Fibroblast of villous mesenchyme (primary cell): ENCODE results near the gene GPR68. TPM values are rescaled to one million over a fixed set of nuclear protein-coding genes. Genes with fewer than 3 reads are reported as not detected.

Experiments
- DNase-seq: peaks from one replicate; pipeline ENCODE4 v3.0.0-alpha.2; 2010; ENCODE audit warnings: low read depth
- H3K4me3 ChIP-seq: 2 replicates; pipeline ENCODE4 v1.5.1; 2011; ENCODE audit warnings: low read depth, mild to moderate bottlenecking, low read length
- CTCF ChIP-seq: IDR thresholded peaks from 2 replicates; pipeline ENCODE4 v1.5.1; 2012; ENCODE audit warnings: low read depth, mild to moderate bottlenecking, low read length; ENCODE audit not compliant: insufficient read depth
- total RNA-seq: library from RNA; depleted of rRNA; stranded (reverse); fragments of >200 nt; gene quantifications from 2 replicates; pipeline ENCODE4 v1.2.3, GENCODE V29; 2012

Gene GPR68
- total RNA-seq, 1 donor = 0.86 TPM

GRCh38 chr14:91223028-91223783 lies 21.3 kb downstream of the GPR68 start:
- no peak overlapping the region for H3K4me3 ChIP-seq
- TF ChIP-seq CTCF = no peak
- DNase-seq = no peak

DNA sequence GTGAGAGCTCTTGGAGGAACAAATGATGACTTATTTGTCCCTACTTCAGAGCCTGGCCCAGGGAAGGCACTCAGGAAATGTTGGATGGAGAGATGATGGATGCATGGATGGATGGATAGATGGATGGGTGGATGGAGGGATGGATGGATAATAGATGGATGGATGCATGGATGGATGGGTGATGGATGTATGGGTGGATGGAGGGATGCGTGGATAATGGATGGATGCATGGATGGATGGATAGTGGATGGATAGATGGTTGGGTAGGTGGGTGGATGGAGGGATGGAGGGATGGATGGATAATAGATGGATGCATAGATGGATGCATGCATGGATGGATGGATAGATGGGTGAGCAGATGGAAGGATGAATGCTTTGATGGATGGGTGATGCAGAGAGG lies 23.2 kb downstream of the GPR68 start:
- H3K4me3 ChIP-seq = no peak overlapping the region
- TF ChIP-seq CTCF = no peak
- DNase-seq = no peak

DNA sequence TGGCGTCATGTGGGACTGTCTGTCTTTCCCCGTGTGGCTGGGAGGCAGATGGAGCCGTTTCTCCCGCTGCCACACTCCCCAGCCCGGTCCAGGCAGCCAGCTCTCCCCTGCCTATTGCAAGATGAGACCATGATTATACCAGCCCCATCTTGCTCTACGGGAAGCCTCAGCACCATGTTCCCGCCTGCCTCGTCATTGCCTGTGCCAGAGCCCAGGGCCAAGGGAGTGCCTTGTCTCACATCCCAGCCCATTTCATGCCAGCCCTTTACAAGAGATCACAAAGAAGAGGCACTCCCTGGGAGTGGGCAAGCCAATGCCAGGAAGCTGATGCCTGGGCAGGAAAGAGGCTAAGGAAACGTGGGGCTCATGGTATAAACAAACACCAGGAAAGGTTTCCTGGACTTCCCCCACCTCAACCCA lies 23.9 kb downstream of the GPR68 start:
- no peak for DNase-seq
- TF ChIP-seq CTCF = no peak
- H3K4me3 ChIP-seq = no peak overlapping the region

GRCh38 chr14:91219517-91220389 lies 24.8 kb downstream of the GPR68 start:
- H3K4me3 ChIP-seq = no peak overlapping the region
- no peak for DNase-seq
- no peak for TF ChIP-seq CTCF

GRCh38 chr14:91218014-91218413 lies 26.5 kb downstream of the GPR68 start:
- no peak for TF ChIP-seq CTCF
- H3K4me3 ChIP-seq = no peak overlapping the region
- no peak for DNase-seq

DNA sequence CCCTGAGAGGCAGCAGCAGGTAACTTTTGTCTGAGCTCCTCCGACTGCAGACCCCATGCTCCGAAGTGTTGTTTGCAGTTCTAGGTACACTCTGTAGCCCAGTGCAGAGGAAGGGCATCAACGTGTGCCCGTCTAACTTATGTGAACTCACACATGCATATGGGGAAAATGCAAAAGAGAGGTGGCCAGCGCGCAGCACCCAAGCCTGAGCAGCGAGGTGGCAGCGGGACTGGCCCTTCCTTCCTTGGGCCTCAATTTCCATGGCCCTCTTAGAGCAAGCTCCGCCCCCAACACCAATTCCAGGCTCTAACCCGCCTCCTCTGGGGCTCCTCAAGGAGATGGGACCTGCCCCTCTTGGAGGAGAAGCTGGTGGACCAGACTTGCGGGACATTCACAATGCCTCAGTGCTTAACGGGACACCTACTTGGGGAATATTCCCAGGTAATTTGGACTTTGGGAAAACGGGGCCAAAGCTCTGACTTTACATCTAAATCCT lies 27.7 kb downstream of the GPR68 start:
- no peak for DNase-seq
- TF ChIP-seq CTCF = no peak
- no peak overlapping the region for H3K4me3 ChIP-seq
